H9 (cell line): Measurements from ENCODE around the gene DCTN3. TPM values are rescaled to one million over a fixed set of nuclear protein-coding genes. Genes with fewer than 3 reads are reported as not detected.

Experiments used
- DNase-seq: peaks from one replicate; pipeline ENCODE4 v3.0.0-alpha.2; 2017
- H2AFZ ChIP-seq: one replicate; pipeline ENCODE4 v1.6.1; 2013; ENCODE audit warnings: mild to moderate bottlenecking, low read length, control low read depth, moderate library complexity
- H2AK5ac ChIP-seq: 2 replicates; pipeline ENCODE4 v1.6.1; 2013; ENCODE audit warnings: low read length, control low read depth, mixed read lengths; ENCODE audit not compliant: insufficient read length
- H2BK120ac ChIP-seq: one replicate; pipeline ENCODE4 v1.6.1; 2013; ENCODE audit warnings: low read depth, mild to moderate bottlenecking, low read length, control low read depth, inconsistent platforms; ENCODE audit not compliant: poor library complexity, severe bottlenecking
- H2BK12ac ChIP-seq: 2 replicates; pipeline ENCODE4 v1.6.1; 2013; ENCODE audit warnings: low read length, control low read depth, mixed read lengths, low read depth; ENCODE audit not compliant: insufficient read length
- H2BK15ac ChIP-seq: 2 replicates; pipeline ENCODE4 v1.6.1; 2013; ENCODE audit warnings: low read depth, low read length, control low read depth
- H2BK20ac ChIP-seq: one replicate; pipeline ENCODE4 v1.6.1; 2013; ENCODE audit warnings: low read depth, mild to moderate bottlenecking, low read length, control low read depth, inconsistent platforms; ENCODE audit not compliant: poor library complexity, severe bottlenecking
- H2BK5ac ChIP-seq: 2 replicates; pipeline ENCODE4 v1.6.1; 2013; ENCODE audit warnings: low read length, control low read depth, mixed read lengths; ENCODE audit not compliant: insufficient read length
- H3K14ac ChIP-seq: 2 replicates; pipeline ENCODE4 v1.6.1; 2013; ENCODE audit warnings: low read length, control low read depth; ENCODE audit not compliant: insufficient read depth
- H3K18ac ChIP-seq: 2 replicates; pipeline ENCODE4 v1.6.1; 2013; ENCODE audit warnings: low read depth, mild to moderate bottlenecking, mixed read lengths, low read length, control low read depth; ENCODE audit not compliant: insufficient read length
- H3K23ac ChIP-seq: 2 replicates; pipeline ENCODE4 v1.6.1; 2013; ENCODE audit warnings: low read length, control low read depth, mixed read lengths, low read depth; ENCODE audit not compliant: insufficient read length
- H3K23me2 ChIP-seq: 2 replicates; pipeline ENCODE4 v1.6.1; 2013; ENCODE audit warnings: low read depth, mild to moderate bottlenecking, mixed read lengths, low read length, control low read depth; ENCODE audit not compliant: insufficient read length, poor library complexity, severe bottlenecking
- H3K27ac ChIP-seq: 2 replicates; pipeline ENCODE4 v1.5.1; 2013; ENCODE audit warnings: low read length, control low read depth, mixed read lengths, low read depth; ENCODE audit not compliant: insufficient read length
- H3K27me3 ChIP-seq: 2 replicates; pipeline ENCODE4 v1.6.1; 2013; ENCODE audit warnings: low read length, control low read depth, inconsistent platforms; ENCODE audit not compliant: insufficient read depth
- H3K4ac ChIP-seq: 2 replicates; pipeline ENCODE4 v1.6.1; 2013; ENCODE audit warnings: low read depth, mild to moderate bottlenecking, control low read depth, inconsistent platforms, low read length, moderate library complexity
- H3K4me1 ChIP-seq: 2 replicates; pipeline ENCODE4 v1.6.1; 2013; ENCODE audit warnings: low read length, control low read depth, inconsistent platforms; ENCODE audit not compliant: insufficient read depth
- H3K4me2 ChIP-seq: 2 replicates; pipeline ENCODE4 v1.6.1; 2013; ENCODE audit warnings: low read length, control low read depth, mixed read lengths; ENCODE audit not compliant: insufficient read length, insufficient read depth
- H3K56ac ChIP-seq: 2 replicates; pipeline ENCODE4 v1.6.1; 2013; ENCODE audit warnings: low read depth, mild to moderate bottlenecking, mixed read lengths, low read length, control low read depth; ENCODE audit not compliant: insufficient read length
- H3K79me1 ChIP-seq: 2 replicates; pipeline ENCODE4 v1.6.1; 2013; ENCODE audit warnings: low read depth, mild to moderate bottlenecking, moderate library complexity, low read length, control low read depth, inconsistent platforms; ENCODE audit not compliant: insufficient read depth, poor library complexity, severe bottlenecking
- H3K79me2 ChIP-seq: 2 replicates; pipeline ENCODE4 v1.6.1; 2013; ENCODE audit warnings: low read length, control low read depth, inconsistent platforms; ENCODE audit not compliant: insufficient read depth
- H3K9ac ChIP-seq: 2 replicates; pipeline ENCODE4 v1.6.1; 2013; ENCODE audit warnings: low read length, control low read depth, mixed read lengths; ENCODE audit not compliant: insufficient read length; ENCODE audit errors: extremely low read depth
- H3K9me3 ChIP-seq: one replicate; pipeline ENCODE4 v1.6.1; 2013; ENCODE audit warnings: low read depth, low read length, inconsistent platforms; ENCODE audit not compliant: control insufficient read depth
- H3T11ph ChIP-seq: one replicate; pipeline ENCODE4 v1.6.1; 2013; ENCODE audit warnings: mild to moderate bottlenecking, low read length, control low read depth, inconsistent platforms
- H4K20me1 ChIP-seq: one replicate; pipeline ENCODE4 v1.6.1; 2013; ENCODE audit not compliant: control insufficient read depth, insufficient read length, insufficient read depth
- H4K5ac ChIP-seq: 2 replicates; pipeline ENCODE4 v1.6.1; 2013; ENCODE audit warnings: low read depth, mild to moderate bottlenecking, mixed read lengths, low read length, control low read depth; ENCODE audit not compliant: insufficient read length
- H4K8ac ChIP-seq: replicated peaks from 2 replicates; pipeline ENCODE4 v1.6.1; 2013; ENCODE audit warnings: low read length, control low read depth, mixed read lengths, low read depth; ENCODE audit not compliant: insufficient read length
- H4K91ac ChIP-seq: 2 replicates; pipeline ENCODE4 v1.6.1; 2013; ENCODE audit warnings: low read depth, mild to moderate bottlenecking, moderate library complexity, mixed read lengths, low read length, control low read depth; ENCODE audit not compliant: insufficient read length
- H3K27ac Mint-ChIP-seq, 3 experiments: 2 replicates in 2 of 3; 3 replicates in 1 of 3; pipeline ENCODE4 v1.8.0; 2020 to 2021; ENCODE audit warnings: mixed read lengths in 3 of 3, mild to moderate bottlenecking in 1 of 3, moderate library complexity in 1 of 3
- H3K27me3 Mint-ChIP-seq: 2 replicates; pipeline ENCODE4 v1.8.0; 2021; ENCODE audit warnings: low read depth, mild to moderate bottlenecking, moderate library complexity, mixed read lengths
- H3K36me3 Mint-ChIP-seq, 3 experiments: 2 replicates in 2 of 3; 3 replicates in 1 of 3; pipeline ENCODE4 v1.8.0; 2020 to 2021; ENCODE audit warnings: low read depth in 3 of 3, mixed read lengths in 3 of 3; ENCODE audit not compliant: insufficient read depth in 1 of 3
- H3K4me1 Mint-ChIP-seq, 2 experiments: 2 replicates each; pipeline ENCODE4 v1.8.0; 2020; ENCODE audit warnings: mixed read lengths in 2 of 2
- H3K4me3 Mint-ChIP-seq, 2 experiments: 2 replicates in 1 of 2; 3 replicates in 1 of 2; pipeline ENCODE4 v1.8.0; 2020 to 2021; ENCODE audit warnings: mild to moderate bottlenecking in 2 of 2, mixed read lengths in 2 of 2, moderate library complexity in 1 of 2
- H3K9me3 Mint-ChIP-seq, 2 experiments: 2 replicates in 1 of 2; 3 replicates in 1 of 2; pipeline ENCODE4 v1.8.0; 2020; ENCODE audit warnings: mild to moderate bottlenecking in 2 of 2, mixed read lengths in 2 of 2, moderate library complexity in 1 of 2
- WGBS: extraction: QIAGEN DNeasy Blood & Tissue Kit; methylation state at CpG from one replicate; pipeline ENCODE4 v1.1.7; 2013; ENCODE audit warnings: missing lambda C conversion rate, low lambda C conversion rate, mixed read lengths; ENCODE audit not compliant: insufficient read length; ENCODE audit errors: extremely low coverage; 5-methylcytosine and 5-hydroxymethylcytosine counted together
- total RNA-seq: library from RNA; stranded (reverse); gene quantifications from 2 replicates; pipeline ENCODE4 v1.2.1, GENCODE V29; 2021
- TF ChIP-seq, protein P1 (sequence below): fragments of 200-600 bp; sonication (generic); conservative IDR thresholded peaks from 3 replicates; pipeline ENCODE4 v1.8.0; 2021; ENCODE audit warnings: antibody characterized with exemption, mild to moderate bottlenecking

The DCTN3 gene
- total RNA-seq, 1 experiment from 2014 or later, result 40.0 TPM

- H4K5ac ChIP-seq, result no peak overlapping the region
- H3K18ac ChIP-seq, result peak overlapping the region; percentile 71
- H4K91ac ChIP-seq, result no peak overlapping the region
- H3K23me2 ChIP-seq, result peaks cover 13% of the 10 kb centered on the region
- H2BK120ac ChIP-seq, result no peak overlapping the region
- no peaks in the 10 kb centered on the region for H4K20me1 ChIP-seq
- H3K56ac ChIP-seq, result no peak overlapping the region
- no peaks in the 10 kb centered on the region for H3K9me3 ChIP-seq
- no peak overlapping the region for H3T11ph ChIP-seq
- H3K27ac ChIP-seq, result no peak overlapping the region
- H3K27me3 Mint-ChIP-seq, result peaks cover 10% of the 10 kb centered on the region
- no peaks in the 10 kb centered on the region for H3K4me1 ChIP-seq
- no peaks in the 10 kb centered on the region for H3K27me3 ChIP-seq
- H3K14ac ChIP-seq, result peak overlapping the region; percentile 83
- TF ChIP-seq, protein P1, sequence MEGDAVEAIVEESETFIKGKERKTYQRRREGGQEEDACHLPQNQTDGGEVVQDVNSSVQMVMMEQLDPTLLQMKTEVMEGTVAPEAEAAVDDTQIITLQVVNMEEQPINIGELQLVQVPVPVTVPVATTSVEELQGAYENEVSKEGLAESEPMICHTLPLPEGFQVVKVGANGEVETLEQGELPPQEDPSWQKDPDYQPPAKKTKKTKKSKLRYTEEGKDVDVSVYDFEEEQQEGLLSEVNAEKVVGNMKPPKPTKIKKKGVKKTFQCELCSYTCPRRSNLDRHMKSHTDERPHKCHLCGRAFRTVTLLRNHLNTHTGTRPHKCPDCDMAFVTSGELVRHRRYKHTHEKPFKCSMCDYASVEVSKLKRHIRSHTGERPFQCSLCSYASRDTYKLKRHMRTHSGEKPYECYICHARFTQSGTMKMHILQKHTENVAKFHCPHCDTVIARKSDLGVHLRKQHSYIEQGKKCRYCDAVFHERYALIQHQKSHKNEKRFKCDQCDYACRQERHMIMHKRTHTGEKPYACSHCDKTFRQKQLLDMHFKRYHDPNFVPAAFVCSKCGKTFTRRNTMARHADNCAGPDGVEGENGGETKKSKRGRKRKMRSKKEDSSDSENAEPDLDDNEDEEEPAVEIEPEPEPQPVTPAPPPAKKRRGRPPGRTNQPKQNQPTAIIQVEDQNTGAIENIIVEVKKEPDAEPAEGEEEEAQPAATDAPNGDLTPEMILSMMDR, result no peak
- no peak overlapping the region for H2BK15ac ChIP-seq
- H3K4ac ChIP-seq, result no peak overlapping the region; the same call in 1 of the 2 replicates
- no peak overlapping the region for H2BK5ac ChIP-seq
- H3K4me2 ChIP-seq, result peak overlapping the region; percentile 54
- peaks cover 24 to 27% (median 24%) of the 10 kb centered on the region in 3 experiments for H3K36me3 Mint-ChIP-seq
- no peaks in the 10 kb centered on the region for H3K79me2 ChIP-seq
- H3K4me3 Mint-ChIP-seq, result peak overlapping the region; percentile 88 to 92
- H2AFZ ChIP-seq, result no peak overlapping the region
- H3K9ac ChIP-seq, result peak overlapping the region; percentile 69
- peaks cover 7 to 8% of the 10 kb centered on the region in 2 experiments for H3K4me1 Mint-ChIP-seq
- H3K9me3 Mint-ChIP-seq, result peaks cover 10 to 13% of the 10 kb centered on the region in 2 experiments
- no CpG with 5 or more reads among the region's 55 CpGs for WGBS
- peak; percentile 95 for DNase-seq
- H2BK20ac ChIP-seq, result no peak overlapping the region
- H3K23ac ChIP-seq, result no peak overlapping the region
- no peak overlapping the region for H2BK12ac ChIP-seq
- H3K79me1 ChIP-seq, result no peaks in the 10 kb centered on the region
- H3K27ac Mint-ChIP-seq, result peak overlapping the region; percentile 95 to 99 (median 98); a peak in 6 of 7 replicates
- H2AK5ac ChIP-seq, result no peak overlapping the region
- no peak overlapping the region for H4K8ac ChIP-seq
These were observed 45.3 kb upstream of the DCTN3 start for GRCh38 chr9:34665381-34666250.
